ENCODE measurements around the gene CDC42BPB. TPM values are rescaled to one million over a fixed set of nuclear protein-coding genes. Genes with fewer than 3 reads are reported as not detected.

Gene CDC42BPB
- total RNA-seq, 1 experiment from 2014 or later: 56.1 TPM

DNA sequence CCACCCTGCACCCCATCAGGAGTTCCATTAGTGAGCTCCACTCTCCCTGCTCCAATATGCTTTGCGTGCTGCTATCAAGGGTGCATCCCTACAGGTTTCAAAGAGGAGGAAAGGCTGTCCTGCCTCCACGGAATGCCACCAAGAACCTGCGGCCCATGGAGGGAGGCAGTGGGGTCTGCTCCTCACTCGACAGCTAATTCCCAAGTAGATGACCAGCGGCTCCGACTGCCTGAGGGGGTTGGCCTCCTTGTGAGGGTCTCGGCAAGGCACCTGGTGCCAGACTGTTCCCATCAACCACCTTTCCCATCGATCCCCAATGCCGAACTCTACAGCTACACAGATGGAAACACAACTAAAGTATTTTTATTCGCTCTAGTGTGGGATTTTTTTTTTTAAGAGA, 98.9 kb downstream of the CDC42BPB start:
- H3K27me3 ChIP-seq (ENCODE audit: control insufficient read depth, insufficient read depth, low read length): no peaks in the 10 kb centered on the region
- no peak for DNase-seq
- H3K4me3 ChIP-seq (ENCODE audit: insufficient read depth, low read depth, low read length): no peak overlapping the region
- peaks cover 30% of the 10 kb centered on the region for H3K36me3 ChIP-seq (replicated peaks; ENCODE audit: control insufficient read depth, insufficient read depth, low read length)

DNA sequence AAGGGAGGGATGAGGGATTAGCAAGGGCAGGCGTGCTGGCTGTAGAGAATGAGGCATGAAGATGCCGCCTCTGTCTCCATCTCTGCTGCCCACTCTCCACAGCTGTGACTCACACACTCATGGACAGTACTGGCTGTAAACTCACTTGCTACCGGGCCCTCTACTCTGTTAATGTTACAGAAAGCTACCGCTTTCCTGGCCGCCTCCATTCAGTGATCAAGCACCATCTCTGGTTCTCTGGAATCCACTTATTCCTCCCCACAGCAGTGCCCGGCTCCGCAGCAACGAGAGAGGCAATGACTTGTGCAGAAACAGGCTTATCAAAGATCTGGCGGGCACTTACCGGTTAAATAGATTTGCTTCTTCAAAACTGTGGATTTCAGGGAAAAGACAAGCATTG, 100.1 kb downstream of the CDC42BPB start:
- Histone ChIP-seq H3K4me3 (ENCODE audit: insufficient read depth, low read depth, low read length) (no peak overlapping the region), H3K27me3 (ENCODE audit: control insufficient read depth, insufficient read depth, low read length) (no peaks in the 10 kb centered on the region), H3K36me3 (replicated peaks; ENCODE audit: control insufficient read depth, insufficient read depth, low read length) (peaks cover 34% of the 10 kb centered on the region)
- no peak for DNase-seq

DNA sequence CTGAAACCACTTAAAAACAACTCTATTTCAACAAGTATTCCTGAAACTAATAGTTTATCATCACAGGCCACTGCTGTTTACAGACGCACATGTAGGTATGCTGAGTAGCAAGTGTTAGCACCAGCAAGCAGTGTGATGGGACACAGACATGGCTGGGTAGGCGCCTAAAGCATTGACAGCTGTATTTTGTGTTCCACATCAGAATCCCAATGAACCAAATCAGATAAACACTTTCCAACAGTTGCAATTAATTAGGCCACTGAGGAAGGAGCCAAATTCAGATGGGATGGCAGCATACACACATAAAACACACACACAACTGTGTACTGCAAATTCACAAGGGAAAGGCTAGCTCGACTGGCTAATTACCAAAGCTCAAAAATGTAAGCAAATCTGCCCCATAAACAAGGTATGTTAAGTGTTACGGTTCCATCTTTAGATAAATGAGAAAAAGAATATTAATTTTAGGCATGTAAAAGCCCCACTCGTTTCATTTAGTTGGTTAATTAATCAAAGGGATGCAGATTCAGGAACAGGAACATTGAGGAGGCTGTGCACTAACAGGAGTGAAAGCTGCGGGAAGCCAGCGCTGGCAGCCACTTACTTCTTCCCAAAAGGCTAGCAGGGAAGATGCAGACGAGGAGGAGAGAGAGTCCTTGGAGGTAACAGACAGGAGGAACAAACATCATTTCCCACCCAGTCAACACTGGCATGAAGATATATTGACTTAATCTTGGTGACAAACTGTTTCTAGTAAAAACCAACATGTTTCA, 101.5 kb downstream of the CDC42BPB start:
- Histone ChIP-seq H3K27me3 (ENCODE audit: control insufficient read depth, insufficient read depth, low read length) (no peaks in the 10 kb centered on the region), H3K4me3 (ENCODE audit: insufficient read depth, low read depth, low read length) (no peak overlapping the region), H3K36me3 (replicated peaks; ENCODE audit: control insufficient read depth, insufficient read depth, low read length) (peaks cover 35% of the 10 kb centered on the region)
- DNase-seq: no peak

DNA sequence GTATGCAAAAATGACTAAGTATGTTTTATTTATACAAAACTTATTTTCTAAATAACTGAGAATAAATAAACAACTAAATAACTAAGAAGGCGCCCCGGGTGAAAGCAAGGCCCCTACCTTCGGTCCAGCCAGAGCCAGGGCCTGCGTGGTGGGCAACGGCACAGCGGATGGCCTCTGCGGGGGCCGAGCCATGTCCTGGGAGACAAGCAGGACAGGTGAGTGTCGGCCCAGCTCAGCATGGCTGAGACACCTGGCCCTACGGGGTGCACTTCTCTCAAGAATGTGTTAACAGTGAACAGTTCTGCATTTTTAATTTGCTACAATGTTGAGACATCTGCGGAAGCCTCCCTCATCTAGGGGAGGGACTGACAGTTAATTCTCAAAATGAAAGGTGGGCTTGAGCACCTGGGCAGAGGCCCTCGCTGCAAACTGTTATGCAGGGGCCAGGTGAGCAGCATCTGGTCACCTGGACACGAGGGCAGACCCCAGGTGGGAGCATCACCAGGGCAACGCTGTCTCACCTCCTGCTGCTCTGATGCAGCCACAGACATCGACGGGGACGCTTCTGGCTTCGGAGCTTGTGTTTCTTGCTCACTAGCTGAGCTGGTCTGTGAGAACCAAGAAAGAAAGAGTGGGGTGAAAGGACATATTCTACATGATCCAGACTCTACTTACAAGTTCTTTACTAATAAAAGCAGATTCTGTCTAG, 103.1 kb downstream of the CDC42BPB start:
- Histone ChIP-seq H3K27me3 (ENCODE audit: control insufficient read depth, insufficient read depth, low read length) (no peaks in the 10 kb centered on the region), H3K4me3 (ENCODE audit: insufficient read depth, low read depth, low read length) (no peak overlapping the region), H3K36me3 (replicated peaks; ENCODE audit: control insufficient read depth, insufficient read depth, low read length) (peaks cover 44% of the 10 kb centered on the region)
- DNase-seq: no peak

DNA sequence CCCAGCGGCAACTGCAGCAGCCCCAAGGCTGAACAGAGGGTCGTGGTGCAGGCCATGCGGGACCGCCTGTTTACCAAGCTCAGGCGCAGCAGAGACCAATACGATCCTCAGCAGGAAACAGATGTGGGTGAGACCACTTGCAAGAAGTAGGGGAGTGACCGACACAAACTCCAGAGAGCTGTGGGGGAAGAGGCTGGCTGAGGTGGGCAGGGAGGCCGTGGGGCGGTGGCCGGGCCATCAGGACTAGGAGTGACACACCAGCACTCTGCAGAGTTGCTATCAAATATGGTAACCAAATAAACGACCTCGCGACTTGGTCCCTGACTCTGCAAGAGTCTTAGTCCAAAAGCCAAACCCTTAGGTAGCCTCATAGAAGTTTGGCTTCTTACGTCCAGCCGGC, 104.2 kb downstream of the CDC42BPB start:
- peaks cover 41% of the 10 kb centered on the region for H3K36me3 ChIP-seq (replicated peaks; ENCODE audit: control insufficient read depth, insufficient read depth, low read length)
- no peak overlapping the region for H3K4me3 ChIP-seq (ENCODE audit: insufficient read depth, low read depth, low read length)
- DNase-seq: no peak
- H3K27me3 ChIP-seq (ENCODE audit: control insufficient read depth, insufficient read depth, low read length): no peaks in the 10 kb centered on the region

DNA sequence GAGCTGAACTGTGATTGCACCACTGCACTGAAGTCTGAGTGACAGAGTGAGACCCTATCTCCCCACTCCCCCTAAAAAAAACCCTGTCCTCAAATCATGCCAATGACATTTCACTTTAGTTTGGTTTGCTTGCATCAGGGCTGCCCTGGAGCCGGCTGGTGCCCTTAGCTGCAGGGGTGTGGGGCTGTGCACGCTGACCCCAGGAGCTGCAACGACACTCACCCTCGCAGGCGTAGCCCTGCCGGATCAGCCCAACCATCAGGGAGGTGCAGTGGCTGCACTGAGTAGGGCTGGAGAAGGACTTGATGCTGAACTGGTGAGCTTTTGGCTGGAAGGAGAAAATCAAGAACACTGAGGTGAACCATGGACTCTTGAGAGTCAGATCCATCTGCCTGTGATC, 105.1 kb downstream of the CDC42BPB start:
- DNase-seq: no peak
- peaks cover 37% of the 10 kb centered on the region for H3K36me3 ChIP-seq (replicated peaks; ENCODE audit: control insufficient read depth, insufficient read depth, low read length)
- H3K4me3 ChIP-seq (ENCODE audit: insufficient read depth, low read depth, low read length): no peak overlapping the region
- H3K27me3 ChIP-seq (ENCODE audit: control insufficient read depth, insufficient read depth, low read length): no peaks in the 10 kb centered on the region

DNA sequence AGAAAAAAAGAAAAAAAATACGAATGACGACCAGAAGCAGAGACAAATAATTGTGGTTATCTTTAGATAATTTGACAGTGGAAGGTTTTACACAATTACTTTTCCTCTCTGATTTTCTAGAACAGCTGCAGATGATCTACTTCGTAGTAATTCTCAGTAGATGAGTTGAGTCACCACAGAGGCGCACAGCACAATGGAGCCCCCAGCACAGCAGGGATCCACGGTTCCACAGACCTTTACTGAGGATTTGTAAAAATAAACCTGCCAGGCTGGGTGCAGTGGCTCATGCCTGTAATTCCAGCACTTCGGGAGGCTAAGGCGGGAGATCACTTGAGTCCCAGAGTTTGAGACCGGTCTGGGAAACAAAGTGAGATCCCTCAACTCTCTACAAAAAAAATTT, 105.5 kb downstream of the CDC42BPB start:
- peaks cover 37% of the 10 kb centered on the region for H3K36me3 ChIP-seq (replicated peaks; ENCODE audit: control insufficient read depth, insufficient read depth, low read length)

DNA sequence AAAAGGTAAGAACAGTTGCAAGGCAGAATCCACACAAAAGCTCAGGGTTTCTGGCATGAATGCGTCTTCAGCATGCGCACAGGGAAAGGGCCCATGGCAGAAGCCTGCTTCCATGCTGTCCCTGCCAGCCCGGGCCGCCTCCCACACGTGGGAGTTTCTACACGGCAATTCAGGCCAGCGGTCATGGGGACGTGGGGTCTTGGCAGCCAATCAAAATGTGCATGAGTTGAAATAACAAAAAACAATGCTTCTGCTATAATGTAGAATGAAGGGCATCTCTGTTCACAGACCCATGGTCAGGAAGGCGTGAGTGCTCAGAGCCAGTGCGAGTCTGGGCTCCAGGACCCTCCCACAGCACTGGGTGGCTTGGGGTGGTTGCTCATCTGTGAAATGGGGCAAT, 106.3 kb downstream of the CDC42BPB start:
- no peaks in the 10 kb centered on the region for H3K27me3 ChIP-seq (ENCODE audit: control insufficient read depth, insufficient read depth, low read length)
- no peak for DNase-seq
- H3K36me3 ChIP-seq (replicated peaks; ENCODE audit: control insufficient read depth, insufficient read depth, low read length): peaks cover 37% of the 10 kb centered on the region
- no peak overlapping the region for H3K4me3 ChIP-seq (ENCODE audit: insufficient read depth, low read depth, low read length)

More for the DNA sequence above, 105.5 kb downstream of the CDC42BPB start:
- H3K4me3 ChIP-seq (ENCODE audit: insufficient read depth, low read depth, low read length): no peak overlapping the region
- DNase-seq: no peak
- H3K27me3 ChIP-seq (ENCODE audit: control insufficient read depth, insufficient read depth, low read length): no peaks in the 10 kb centered on the region

DNA sequence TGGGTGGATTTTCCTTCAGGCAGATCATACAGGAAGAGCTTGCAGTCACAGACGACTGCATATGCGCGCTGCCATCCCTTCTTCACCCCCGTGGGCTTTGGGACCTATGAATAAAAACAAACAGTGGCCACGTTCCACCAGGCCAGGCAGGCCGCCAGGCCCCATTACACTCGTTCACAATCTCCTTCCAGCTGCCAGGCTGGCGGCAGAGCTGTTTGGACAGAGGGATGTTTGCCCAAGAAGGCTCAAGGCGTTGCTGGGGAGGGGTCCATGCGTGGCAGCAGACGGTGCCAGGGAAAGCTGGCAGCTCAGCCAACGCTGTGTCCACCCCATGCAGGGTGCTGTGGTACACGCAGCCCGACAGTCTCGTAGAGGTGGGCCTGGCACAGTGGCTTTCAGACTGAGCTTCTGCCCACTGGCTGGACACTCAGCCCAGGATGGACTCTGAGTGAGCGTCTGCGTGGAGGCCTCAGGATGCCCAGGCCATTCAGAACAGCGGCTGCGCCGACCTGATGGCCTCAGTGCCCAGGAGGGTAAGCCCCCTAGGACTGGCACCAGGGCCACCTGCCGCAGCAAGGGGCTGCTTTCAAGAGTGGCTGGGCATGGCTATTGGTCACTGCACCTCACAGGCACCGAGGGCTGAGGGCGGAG, 107.4 kb downstream of the CDC42BPB start:
- no peak overlapping the region for H3K4me3 ChIP-seq (ENCODE audit: insufficient read depth, low read depth, low read length)
- no peaks in the 10 kb centered on the region for H3K27me3 ChIP-seq (ENCODE audit: control insufficient read depth, insufficient read depth, low read length)
- H3K36me3 ChIP-seq (replicated peaks; ENCODE audit: control insufficient read depth, insufficient read depth, low read length): peaks cover 44% of the 10 kb centered on the region
- DNase-seq: no peak

DNA sequence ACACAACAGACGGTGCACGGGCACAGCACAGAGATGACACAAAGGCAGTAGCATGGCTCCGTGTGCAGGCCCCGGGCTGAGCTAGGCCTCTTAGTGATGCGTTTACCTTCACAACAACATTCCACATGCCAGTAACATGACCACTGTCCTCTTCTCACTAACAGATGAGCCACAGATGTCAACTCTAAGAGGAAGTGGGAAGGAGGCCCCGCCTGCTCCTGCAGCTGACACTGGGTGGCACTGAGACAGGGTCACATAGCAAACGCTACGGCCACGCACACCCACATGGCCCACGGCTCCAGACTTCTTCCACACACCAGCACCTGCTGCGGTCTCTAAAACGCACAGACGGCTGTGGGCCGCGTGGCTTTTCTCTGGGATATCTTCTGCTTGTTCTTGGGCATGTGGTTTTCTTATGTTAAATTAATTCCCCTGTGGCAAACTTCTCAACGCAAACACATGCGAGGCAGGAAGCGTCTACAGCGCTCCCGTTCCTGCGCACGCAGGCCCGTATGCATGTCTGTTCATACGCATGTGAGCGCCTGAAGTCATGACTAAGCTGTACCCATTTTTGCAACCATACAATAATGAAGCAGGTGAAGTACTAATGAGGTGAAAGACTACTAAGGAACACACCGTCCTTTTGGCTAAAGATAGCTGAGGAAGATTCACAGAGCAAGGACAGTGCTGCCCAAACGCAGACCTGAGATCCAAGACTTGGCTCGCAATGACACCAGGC, 108.1 kb downstream of the CDC42BPB start:
- H3K4me3 ChIP-seq (ENCODE audit: insufficient read depth, low read depth, low read length): no peak overlapping the region
- H3K36me3 ChIP-seq (replicated peaks; ENCODE audit: control insufficient read depth, insufficient read depth, low read length): peaks cover 42% of the 10 kb centered on the region
- DNase-seq: no peak
- H3K27me3 ChIP-seq (ENCODE audit: control insufficient read depth, insufficient read depth, low read length): no peaks in the 10 kb centered on the region

DNA sequence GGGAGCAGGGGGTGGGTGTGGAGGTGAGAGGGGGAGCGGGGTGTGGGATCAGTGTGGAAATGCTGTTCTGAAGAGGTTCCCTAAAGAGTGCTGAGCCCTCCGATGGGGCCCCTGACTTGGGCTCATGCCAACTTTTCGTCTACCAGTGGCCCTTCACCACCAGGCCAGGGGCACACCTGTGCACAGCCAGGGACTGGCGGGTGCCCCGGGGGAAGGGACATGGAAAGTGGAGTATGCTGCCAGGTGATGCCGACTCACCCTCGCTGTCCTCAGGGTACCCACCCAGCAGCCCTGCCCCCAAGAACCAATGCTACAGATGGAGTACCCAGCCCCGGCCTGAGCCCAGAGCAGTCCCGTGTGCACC, 108.7 kb downstream of the CDC42BPB start:
- Histone ChIP-seq H3K4me3 (ENCODE audit: insufficient read depth, low read depth, low read length) (no peak overlapping the region), H3K36me3 (replicated peaks; ENCODE audit: control insufficient read depth, insufficient read depth, low read length) (peaks cover 44% of the 10 kb centered on the region), H3K27me3 (ENCODE audit: control insufficient read depth, insufficient read depth, low read length) (no peaks in the 10 kb centered on the region)
- peak; percentile 37 for DNase-seq

DNA sequence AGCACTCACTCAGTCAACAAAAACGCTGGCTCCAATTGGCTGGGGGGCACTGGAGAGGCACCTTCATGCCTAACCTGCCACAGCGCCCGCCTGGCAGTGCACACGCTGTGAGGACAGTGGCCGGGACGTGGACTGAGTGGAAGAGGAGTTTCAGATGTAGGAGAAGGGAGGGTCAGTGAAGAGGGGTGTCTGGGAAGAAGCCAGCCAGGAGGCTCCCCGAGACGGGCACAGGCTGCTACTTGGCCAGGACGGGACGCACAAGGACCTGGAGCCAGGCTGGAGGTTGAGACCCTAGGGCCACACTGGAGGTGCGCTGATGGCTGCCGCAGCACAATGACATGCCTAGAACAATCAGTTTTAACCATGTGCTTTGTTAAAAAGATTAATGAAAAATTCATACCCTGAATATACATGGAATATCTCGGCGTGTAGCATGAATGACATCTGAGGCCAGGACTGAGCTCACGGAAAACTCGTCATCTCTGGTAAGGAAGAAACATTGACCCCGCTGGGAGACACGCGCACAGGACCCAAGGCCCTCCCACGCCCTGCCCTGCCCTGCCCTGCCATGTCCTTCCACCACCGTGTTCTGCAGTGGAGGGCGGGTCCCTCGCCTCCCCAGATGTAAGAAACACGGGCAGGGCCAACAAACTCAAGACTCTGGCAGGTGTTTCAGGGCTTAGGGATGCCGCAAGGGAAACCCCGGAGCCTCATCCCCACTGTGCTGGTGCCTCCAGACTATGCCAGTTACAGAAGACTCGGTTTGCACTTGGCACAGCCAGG, 109.8 kb downstream of the CDC42BPB start:
- H3K27me3 ChIP-seq (ENCODE audit: control insufficient read depth, insufficient read depth, low read length): no peaks in the 10 kb centered on the region
- no peak overlapping the region for H3K4me3 ChIP-seq (ENCODE audit: insufficient read depth, low read depth, low read length)
- peaks cover 41% of the 10 kb centered on the region for H3K36me3 ChIP-seq (replicated peaks; ENCODE audit: control insufficient read depth, insufficient read depth, low read length)
- DNase-seq: no peak

DNA sequence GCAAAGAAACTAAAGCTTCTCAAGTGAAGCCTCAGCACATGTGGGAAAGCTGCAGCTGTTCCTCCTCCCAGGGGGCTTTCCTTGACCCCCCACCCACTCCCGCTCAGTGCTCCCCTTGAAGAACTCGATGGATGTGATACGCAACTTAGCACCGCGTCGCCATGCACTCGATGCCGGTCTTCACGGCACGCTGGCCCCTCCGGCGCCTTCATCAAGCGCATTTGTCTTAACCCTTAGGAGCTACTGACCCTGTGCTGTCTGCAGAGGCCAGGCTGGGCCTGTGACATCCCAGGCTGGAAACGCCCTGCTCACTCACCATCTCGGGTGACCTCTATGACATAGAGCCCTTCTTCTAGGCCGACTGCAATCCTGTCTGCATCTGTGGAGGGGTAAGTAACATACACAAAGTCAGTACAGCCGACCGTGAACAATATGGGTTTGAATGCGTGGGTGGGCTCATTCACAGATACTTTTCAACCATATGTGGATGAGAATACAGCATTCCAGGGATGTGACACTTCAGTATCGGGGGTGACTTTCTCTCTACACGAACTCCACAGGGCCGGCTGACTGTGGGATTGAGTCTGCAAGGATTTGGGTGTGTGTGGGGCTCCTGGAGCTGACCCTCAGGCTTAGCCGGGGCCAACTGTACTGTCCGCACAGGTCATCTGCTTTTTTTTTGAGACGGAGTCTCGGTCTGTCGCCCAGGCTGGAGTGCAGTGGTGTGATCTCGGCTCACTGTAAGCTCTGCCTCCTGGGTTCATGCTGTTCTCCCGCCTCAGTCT, 111.8 kb downstream of the CDC42BPB start:
- H3K27me3 ChIP-seq (ENCODE audit: control insufficient read depth, insufficient read depth, low read length): no peaks in the 10 kb centered on the region
- H3K4me3 ChIP-seq (ENCODE audit: insufficient read depth, low read depth, low read length): no peak overlapping the region
- peaks cover 41% of the 10 kb centered on the region for H3K36me3 ChIP-seq (replicated peaks; ENCODE audit: control insufficient read depth, insufficient read depth, low read length)
- DNase-seq: no peak
